Right lobe of liver (tissue), 4 donors: Measurements from ENCODE around the gene LPIN1.

ENCODE experiments used
- CTCF ChIP-seq, 4 donors: fragments of 200-600 bp in 3 of 4; fragments of 450-650 bp in 1 of 4; IDR thresholded peaks; one replicate each; pipeline versions ENCODE4 v1.5.1 to v1.8.0; 2016 to 2022; ENCODE audit warnings: antibody characterized with exemption in 4 of 4, mild to moderate bottlenecking in 2 of 4
- POLR2A ChIP-seq: fragments of 450-650 bp; IDR thresholded peaks from one replicate; pipeline ENCODE4 v1.6.1; 2017; ENCODE audit warnings: antibody characterized with exemption, mild to moderate bottlenecking
- donor health status: DM: no; HTN: no; CAD: no.
- donor health status: DM: no; HTN: no; CAD: no.
- donor health status: DM: no; HTN: yes; CAD: no.

- no peak for TF ChIP-seq CTCF (IDR thresholded peaks at IDR 0.05)
- no peak for TF ChIP-seq POLR2A
Observed at GRCh38 chr2:11768946-11769345, 22.5 kb downstream of the LPIN1 start.
